GM18858 (cell line): ENCODE measurements around the gene LLCFC1.

ENCODE experiments used
- ATAC-seq: cut with Tn5 transposase; IDR thresholded peaks from one replicate; pipeline ENCODE4 v1.9.1; 2021; ENCODE audit not compliant: unreplicated experiment

Gene LLCFC1

DNA sequence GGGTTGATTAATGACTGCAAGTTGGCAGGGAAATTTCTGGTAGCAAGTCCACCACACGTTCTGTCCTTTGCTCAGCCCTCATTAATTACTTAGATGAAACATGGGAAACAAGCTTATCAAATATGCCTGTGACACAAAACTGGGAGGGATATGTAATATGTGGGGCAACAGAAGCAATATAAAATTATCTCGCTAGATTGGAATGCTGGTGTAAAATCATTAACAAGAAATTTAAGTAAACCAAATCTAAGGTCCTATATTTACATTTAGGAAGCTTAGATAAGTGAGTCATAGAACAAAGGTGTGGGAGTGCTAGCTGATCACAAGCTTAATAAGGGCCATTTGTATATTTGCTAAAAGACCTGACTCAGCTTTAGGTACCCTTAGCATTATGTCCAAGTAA lies 29.3 kb upstream of the LLCFC1 start:
- no peak for ATAC-seq

DNA sequence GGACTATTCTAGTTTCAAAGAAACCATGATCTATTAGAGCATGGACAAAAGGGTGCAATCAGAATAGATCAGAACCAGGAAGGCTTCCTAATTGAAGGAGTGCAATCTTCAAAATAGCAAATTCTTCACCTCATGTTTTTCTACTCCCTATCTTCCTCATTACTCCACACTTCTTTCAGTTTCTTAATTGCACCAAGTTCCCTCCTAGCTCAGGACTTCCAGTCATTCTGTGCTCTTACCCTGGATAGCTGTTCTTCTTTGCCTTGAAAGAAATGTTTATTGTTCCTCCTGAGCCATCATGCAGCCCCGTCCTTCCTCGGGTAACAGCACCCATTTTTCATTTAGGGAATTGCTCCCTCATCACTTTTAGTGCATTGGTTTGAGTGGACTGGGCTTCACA lies 28.8 kb upstream of the LLCFC1 start:
- ATAC-seq: no peak

DNA sequence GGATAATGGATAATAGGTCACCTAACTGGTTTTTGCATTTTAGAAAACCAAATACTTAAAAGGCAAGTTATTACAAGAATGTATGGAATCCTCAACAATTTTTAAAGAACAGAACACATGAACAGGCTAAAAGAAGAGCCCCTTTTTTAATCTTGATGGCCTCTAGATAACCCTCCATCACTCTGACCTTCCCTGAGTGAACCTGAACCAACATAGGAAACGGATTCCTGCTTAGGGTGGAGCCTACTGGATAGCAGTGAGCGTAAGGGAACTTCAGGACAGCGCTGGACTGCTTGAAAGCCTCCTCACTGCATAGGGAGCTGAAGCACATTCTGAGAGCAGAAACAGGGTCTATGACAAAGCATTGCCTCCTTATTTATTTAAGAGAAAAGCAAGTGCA lies 26.2 kb upstream of the LLCFC1 start:
- ATAC-seq: no peak

DNA sequence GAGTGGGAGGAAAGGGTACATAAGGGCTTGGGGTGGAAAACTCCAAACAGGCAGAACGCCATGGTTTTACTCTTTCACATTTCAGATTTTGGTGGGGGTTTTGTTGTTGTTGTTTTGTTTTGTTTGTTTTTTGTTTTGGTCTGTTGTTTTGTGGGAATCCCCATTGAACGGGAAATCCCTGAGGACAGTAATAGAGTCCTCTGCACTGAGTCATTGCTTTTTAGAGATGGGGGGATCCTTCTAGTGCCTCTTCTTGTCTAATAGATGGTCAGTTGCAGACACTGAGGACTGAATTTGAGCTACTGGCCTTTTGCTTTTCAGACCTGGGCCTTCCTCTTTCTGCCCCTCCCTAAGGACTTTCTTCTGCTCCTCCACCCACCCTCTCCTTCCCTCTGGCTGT lies 25.7 kb upstream of the LLCFC1 start:
- no peak for ATAC-seq

DNA sequence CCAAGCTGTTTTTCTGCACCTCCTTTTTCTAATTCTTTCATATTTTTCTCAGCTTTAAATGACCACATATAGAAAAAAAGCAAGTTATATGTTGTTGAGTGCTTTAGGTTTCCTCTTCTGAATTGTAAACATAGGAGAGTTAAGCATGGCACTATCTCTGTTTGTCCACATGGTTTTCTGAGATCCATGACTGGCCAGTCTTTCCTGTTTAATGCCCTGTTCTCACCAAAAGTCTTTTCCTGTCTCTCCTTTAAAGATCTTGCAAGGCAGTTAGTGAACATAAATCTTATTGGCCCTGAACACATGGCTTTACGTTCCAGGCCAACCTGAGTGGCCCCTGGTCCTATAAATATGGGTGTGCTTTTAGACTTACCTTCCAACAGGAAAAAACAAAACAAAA lies 25.2 kb upstream of the LLCFC1 start:
- ATAC-seq: no peak

DNA sequence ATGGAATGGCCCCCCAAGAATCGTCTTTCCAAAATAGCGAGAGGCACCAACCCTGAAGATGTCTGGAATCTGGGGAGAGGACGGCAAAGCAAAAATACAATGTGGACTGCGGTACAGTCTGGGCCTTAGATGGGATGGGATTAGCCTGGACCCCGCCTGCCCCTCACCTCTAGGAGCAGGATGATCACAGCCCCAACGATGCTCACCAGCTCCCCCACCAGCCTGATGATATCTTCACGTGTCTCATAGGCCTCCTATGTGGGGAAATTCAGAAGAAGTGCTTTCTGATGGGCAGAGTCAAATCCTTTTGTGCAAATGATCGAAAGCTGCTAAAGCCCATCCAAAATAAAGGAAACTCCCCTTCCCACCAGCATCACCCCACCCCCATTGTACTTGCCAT lies 24.0 kb upstream of the LLCFC1 start:
- ATAC-seq: no peak

DNA sequence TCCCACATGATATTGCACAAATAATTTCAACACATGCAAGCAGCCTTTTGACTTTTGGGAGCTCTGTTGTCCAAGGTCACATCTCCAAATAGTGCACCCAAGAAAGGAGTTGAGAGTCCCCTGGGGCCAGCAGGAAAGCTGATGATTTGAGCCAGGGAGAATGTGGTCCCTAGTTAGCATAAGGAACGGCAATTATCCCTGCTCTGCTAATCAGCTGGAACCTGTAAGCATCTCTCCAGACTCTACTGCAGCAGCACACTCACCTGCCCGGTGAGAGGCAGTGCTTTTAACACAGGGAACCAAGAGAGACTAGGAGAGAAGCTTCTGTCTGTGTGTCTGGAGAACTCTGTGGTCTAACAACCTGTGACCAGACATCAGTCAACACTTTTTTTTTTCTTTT lies 22.8 kb upstream of the LLCFC1 start:
- no peak for ATAC-seq

DNA sequence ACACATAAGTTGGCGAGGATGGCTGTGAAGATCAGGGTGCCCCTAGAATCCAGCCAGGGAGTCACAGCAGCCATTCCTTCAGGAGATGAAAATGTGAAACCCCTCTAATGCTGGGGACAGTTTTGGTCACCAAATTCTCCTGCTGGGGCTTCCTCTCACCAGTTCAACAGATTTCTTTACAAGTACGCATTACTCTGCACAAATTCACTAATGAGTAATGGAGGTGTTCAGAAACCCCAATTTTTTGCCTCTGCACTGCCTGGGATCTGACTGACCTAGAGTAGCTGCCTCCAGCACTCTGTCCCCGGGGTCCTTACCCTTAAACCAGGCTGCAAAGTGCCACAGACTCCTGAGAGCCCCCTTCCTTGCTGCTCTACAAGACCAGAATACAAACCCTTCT lies 21.8 kb upstream of the LLCFC1 start:
- no peak for ATAC-seq

DNA sequence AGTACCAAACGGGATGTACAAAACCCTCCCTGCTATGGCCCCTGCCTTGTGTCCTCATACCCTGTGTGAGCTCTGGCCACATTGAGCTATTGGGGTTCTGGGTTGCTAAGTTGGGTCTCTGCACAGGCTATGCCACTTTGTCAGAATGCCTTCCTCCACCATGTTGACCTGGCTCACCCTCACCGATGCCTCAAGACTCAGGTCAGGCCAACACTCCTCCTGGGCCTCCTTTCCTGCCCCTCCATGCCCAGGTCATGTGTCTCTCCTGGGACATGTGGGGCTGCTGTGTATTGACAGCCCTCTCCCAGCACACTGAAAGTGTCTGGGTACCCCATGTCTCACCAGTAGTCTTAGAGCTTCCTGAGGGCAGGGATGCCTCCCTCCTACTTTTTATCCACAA lies 20.4 kb upstream of the LLCFC1 start:
- ATAC-seq: no peak

DNA sequence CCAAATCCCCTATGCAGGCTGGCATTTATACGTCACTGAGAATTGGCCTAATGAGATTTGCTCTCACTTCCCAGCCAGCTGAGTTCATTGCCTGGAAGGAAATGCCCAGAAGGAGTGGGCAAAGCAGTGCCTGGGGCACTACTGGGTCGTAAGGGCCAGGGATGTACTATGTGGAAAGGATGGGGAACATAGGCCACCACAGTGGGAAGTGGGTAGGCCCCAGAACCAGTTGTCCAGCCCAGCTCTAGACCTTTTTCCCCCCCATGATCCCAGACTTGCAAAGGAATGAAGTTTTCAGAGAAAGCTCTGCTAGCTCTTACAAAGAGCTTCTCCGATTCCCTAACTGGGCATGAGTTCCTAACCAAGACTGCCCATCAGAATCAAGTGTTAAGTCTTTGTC lies 19.6 kb upstream of the LLCFC1 start:
- ATAC-seq: no peak

DNA sequence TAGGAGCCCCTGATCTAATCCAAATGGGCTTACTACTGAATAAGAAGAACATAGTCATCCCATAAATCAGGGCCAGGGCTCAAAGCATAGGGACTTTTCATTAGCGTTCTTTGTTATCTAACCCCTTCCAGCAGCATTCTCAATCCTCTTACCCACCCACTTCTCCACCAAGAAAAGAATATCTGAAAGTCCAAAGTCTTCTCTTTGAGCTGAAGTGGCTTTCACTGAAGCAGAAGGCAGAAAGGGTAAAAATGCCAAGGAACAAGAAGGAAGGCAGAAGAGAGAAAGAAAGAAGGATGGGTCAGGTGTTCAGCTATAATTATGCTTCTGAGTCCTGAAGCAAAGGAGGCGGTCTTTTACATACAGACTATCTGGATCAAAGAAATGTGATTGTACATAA lies 15.9 kb upstream of the LLCFC1 start:
- ATAC-seq: no peak

DNA sequence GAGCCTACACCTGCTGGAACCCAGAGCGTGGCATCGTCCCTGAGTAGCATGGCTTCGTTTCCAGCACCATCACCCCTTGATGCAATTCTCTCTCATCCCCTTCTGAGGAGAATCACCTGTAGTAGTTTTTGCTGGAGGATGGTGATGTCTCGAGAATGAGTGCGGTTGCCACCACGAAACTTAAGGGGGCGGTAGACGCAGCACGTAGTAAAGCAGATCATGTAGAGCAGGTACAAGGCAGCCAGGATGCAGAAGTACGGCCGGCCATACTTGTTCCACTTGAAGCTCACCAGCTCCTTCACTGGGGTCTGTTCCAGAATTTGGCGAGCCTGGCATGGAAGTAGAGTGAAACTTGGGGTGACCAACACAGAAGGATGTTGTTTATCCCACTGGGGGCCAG lies 13.9 kb upstream of the LLCFC1 start:
- ATAC-seq: no peak

DNA sequence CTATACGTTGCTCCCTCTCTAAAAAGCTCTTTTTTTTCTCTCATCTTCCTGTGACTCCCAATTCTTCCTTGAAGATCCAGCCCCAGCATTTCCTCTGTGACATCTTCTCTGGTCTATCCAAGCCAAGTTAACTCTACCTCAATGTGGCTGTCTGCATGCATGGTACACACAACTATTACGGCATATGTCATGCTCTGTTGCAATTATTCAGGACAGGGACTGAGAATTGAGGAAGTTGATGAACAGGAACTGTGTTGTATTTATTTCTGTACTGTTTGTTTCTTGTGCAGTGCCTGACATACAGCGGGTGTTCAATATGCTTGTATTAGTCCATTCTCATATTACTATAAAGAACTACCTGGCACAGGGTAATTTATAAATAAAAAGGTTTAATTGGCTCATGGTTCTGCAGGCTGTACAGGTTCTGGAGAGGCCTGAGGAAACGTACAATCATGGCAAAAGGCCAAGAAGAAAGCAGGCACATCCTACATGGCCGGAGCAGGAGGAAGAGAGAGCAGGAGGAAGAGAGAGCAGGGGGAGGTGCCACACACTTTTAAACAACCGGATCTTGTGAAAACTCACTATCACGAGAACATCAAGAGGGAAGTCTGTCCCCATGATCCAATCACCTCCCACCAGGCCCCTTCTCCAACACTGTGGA lies 12.1 kb upstream of the LLCFC1 start:
- no peak for ATAC-seq

DNA sequence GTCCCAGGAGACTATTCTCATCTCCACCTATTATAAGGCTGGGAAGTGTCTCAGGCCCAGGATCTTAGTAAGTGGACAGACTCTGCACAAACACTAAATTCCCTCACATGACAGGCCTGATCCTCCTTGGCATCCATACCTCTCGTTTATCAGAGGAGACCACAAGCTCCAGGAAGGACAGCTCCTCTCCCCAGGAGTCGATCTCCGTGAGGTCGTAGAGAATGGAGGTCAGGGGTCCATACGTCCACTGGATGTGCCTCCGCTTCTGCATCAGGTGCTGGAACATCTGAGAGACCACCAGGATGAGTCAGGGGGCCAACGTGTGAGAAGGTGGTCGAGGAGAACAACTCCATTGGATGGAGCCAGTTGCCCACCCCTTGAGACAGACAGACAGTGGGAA lies 11.3 kb upstream of the LLCFC1 start:
- no peak for ATAC-seq

DNA sequence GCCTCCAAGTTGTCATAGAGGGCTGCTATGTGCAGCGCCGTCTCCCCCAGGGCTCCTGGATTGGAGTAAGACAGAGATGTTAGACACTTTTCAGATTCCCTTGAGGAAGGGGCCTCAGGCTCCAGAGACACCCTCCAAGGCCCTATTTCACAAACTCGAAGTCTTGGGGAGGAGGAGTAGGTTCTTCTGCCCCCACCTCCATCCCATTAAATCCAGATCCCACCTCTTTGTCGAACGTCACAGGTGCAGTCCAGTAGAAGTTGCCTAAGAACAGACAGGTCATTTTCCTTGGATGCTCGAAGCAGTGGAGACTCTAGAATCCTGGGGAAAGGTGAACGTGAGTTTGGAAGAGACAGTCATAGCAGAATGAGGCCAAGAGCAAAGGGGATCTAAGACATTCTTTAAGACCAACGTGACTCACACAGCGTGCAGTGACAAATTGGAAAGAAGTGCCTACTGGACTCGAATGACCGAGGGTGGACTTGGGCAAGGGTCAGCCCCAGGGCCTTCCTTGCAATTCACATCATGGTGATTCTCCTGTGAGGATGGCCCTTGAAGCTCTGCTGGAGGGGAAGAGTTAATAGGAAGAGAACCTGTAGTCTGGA lies 9.1 kb upstream of the LLCFC1 start:
- no peak for ATAC-seq

DNA sequence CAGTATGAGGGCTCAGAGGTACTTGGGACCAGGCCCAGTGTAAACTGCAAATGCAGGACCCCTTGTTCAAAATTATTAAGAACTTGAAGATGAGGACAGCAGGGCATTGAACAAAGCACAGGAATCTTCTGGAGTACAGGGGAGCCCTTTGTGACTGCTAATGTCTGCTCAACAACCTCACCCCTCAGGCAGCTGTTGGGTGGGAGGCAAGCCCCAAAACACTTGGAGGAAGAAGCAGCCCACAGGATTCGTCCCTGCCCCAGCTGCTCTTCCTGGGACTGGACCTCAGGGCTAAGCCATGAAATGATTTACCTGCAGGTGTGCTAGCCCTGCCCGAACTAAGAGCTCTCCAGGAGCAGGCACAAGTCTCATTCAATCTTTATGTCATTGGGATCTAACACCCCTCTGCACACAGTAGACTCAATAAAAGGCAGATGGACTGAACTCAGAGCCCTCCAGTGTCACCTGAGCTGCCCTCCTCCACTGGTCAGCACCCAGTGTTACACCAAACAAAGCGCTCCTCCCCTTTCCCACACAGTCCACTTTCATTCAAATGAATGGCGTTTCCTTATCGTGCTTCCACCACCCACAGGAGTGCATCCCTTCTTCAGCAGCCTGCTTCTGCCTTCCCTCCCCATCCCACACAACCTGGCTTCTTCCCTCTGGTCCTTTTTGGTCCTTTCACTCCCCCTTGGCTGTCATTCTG lies 6.7 kb upstream of the LLCFC1 start:
- no peak for ATAC-seq

DNA sequence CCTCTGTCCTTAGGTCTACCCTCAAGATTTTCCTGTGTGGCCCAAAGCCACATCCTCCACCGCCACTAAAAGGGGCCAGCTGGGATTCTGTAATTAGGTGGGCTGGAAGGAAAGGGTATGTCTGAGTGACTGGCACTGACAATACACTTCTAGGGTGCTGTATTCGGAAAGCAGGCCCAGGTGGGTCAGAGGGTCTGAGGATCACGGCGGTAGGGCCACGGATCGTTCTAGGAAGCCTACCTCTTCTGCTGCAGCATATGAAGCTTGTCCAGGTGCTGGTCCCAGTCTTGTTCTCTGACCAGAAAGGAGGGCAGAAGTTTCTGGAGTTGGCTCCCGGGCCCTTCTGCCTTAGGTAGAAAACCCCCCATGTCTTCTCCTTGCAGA lies 6.2 kb upstream of the LLCFC1 start:
- no peak for ATAC-seq

DNA sequence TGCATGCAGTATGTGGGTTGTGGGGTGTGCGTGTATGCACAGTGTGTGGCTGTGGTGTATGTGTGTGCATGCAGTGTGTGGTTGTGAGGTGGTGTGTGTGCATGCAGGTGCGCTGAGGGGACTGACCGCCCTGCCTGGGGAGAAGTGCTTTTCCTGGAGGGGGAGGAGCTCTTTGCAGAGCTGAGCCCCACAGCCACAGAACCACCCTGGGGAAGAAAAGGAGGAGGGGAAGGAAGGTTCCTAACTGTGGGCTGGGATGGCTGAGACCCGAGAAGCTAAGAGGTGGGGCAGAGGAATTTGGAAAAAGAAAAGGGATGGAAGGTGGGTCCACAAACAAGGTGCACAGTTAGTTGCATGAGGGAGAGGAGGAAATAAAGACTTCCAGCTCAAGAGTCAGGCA lies 5.7 kb upstream of the LLCFC1 start, which contains the start of gene TRPV5:
Gene TRPV5, minus strand, starts transcription at position 123 of the 400 bp plus-strand sequence. CDS start 287 bp downstream, outside the sequence.
- ATAC-seq: no peak

DNA sequence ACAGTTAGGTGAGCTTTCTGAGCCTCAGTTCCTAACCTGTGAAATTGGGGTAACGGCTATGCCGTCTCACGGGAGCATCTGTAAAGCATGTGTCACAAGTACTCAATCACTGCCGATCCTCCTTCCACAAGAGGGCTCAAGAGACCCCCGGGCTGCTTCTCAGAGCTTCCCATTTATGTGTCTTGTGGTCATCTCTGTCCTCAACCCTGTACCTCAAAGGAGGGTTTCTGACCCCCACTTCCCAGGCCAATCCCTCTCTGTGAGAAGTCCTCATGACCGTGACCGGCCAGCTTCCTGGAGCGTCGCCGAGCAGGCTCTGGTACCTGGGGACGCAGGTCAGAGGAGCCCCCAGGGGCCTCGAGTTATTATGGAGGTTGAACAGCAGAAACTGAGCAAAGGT lies 5.2 kb upstream of the LLCFC1 start:
- no peak for ATAC-seq

DNA sequence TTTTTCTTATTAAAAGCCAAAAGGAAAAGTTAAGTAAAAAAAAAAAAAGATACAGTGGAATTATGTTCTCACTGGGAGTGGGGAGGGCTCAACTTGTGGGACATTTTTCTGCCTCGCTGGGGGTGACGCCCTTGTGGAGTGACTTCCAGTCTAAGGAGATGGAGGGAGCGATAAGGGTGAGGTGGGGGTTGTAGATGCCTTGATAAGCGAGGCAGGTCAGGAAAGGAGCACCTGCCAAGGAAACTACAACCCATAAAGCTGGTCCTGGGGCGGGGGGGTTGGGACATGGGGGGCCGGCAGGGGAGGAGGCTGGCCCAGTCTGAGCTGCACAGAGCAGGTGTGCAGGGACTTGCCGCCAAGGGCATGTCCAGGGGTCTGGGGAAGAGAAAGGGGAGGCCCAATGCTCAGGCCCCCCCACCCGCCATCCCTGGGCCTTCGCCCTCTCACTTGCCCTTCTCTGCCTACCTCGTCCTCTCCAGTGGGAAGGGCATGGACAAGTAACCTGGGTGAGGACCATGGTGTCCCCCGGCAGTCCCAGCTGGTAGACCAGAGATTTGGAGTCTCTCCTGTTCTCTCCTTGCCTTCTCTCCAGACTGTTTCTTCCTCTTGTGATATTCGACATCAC lies 3.2 kb upstream of the LLCFC1 start:
- ATAC-seq: no peak

DNA sequence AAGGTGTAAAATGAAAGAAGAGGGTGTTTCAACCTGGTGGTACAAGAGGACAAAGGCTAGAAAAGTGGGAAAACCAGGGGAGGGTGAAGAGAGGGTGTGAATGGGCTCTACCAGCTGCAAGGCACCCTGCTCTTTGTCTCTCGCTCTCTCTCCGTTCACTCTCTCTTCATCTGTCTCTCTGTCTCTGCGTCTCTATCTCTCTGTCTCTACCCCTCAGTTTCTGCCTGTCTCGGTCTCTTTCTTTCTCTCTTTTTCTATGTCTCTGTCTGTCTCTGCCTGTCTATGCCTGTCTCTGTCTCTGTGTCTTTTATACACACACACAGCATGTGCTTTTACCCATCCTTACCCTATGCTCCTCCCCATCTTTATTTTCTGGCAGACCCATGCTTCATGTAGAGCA lies 673 bp upstream of the LLCFC1 start:
- no peak for ATAC-seq

DNA sequence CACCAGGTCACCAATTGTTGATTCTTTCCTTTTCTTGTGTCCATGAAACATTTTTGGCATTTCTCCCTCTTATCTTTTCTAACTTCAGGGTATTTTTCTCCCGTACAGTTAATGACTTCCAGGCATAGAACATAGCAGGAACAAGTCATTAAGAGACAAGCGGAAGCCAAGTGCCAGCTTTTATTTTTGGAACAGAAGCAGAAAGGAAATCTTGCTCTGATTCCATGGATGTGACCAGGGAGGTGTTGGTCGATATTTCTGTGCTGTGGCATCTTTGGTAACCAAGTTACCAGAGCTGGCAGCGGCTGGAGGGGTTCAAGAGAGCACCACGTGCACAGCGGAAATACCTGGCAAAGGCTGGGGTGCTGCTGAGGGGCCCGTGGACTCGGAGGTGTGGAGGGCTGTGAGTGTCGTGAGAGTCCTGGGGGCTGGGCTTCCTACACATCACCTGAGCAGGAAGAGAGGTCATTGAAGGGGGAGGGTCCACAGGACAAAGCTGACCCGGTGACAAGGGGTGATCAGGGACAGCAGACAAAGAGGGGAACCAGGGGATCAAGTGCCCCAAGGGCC lies 1.8 kb downstream of the LLCFC1 start:
- no peak for ATAC-seq
